ENCODE measurements around the gene RPA3. TPM values are rescaled to one million over a fixed set of nuclear protein-coding genes. Genes with fewer than 3 reads are reported as not detected.

The RPA3 gene
- total RNA-seq, 1 experiment from 2014 or later, result 90.2 TPM

GRCh38 chr7:7617550-7617949 is 100.9 kb downstream of the RPA3 start:
- Mint-ChIP-seq H3K36me3 (ENCODE audit: insufficient read depth, unreplicated experiment) (no peaks in the 10 kb centered on the region), H3K9me3 (ENCODE audit: unreplicated experiment) (no peaks in the 10 kb centered on the region), H3K27ac (ENCODE audit: unreplicated experiment) (no peak overlapping the region), H3K4me3 (ENCODE audit: unreplicated experiment) (no peak overlapping the region), H3K27me3 (ENCODE audit: insufficient read depth, unreplicated experiment) (no peaks in the 10 kb centered on the region), H3K4me1 (ENCODE audit: low read depth, unreplicated experiment) (no peaks in the 10 kb centered on the region)
- Histone ChIP-seq H3K4me3 (ENCODE audit: low read depth, low read length) (no peak overlapping the region), H3K9me3 (no peaks in the 10 kb centered on the region), H3K36me3 (ENCODE audit: control insufficient read depth, insufficient read depth, low read length) (no peaks in the 10 kb centered on the region), H3K4me1 (no peaks in the 10 kb centered on the region), H3K27me3 (replicated peaks; ENCODE audit: control insufficient read depth, insufficient read depth, low read length) (no peaks in the 10 kb centered on the region)
- TF ChIP-seq CTCF (IDR thresholded peaks at IDR 0.05; ENCODE audit: insufficient read depth in 1 of 2, low read depth in 1 of 2, low read length in 1 of 2, severe bottlenecking in 1 of 2, unreplicated experiment in 1 of 2), result no peak
- no peak for DNase-seq
- POLR2A ChIA-PET, result no interaction called here
- BruUV-seq (replicated peaks), result no TSS peak
- intact Hi-C loops (cut with micrococcal nuclease; ENCODE audit: unreplicated experiment), result no loop called here
- CTCF ChIA-PET, result no interaction called here

DNA sequence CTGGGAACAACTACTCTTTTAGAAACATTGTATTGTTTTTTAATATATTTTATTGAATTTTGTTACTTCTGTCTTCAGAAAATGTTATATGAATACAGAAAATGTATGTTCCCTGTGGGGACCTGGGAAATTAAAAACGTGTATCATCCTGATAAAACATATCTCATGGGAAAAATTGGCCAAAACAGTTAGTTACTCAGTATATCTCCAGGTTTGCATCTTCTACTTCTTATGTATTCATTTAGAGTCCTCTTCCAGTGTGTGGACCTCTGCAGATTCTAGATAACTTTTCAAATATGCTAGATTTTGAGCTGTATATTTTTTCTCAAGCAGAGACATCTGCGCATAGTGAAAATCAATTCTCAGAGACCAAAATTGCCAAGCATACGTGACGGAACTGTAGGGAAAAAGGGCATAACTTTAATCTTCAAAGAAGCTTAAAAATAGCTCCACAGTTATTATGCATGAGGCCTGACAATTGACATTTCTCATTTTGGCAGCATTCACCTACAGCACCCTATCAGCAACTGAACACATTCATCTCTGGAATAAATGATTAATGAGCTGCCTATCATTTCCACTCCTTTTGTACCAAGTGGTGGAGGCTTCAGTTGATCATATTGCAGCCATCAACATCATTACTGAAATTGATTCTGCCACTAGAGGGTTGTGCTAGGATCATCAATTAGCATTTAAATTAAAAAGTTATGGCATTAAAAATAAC is 104.2 kb downstream of the RPA3 start:
- no peaks in the 10 kb centered on the region for H3K27me3 ChIP-seq (replicated peaks; ENCODE audit: control insufficient read depth, insufficient read depth, low read length)
- Mint-ChIP-seq H3K4me1 (ENCODE audit: low read depth, unreplicated experiment) (no peaks in the 10 kb centered on the region), H3K27ac (ENCODE audit: unreplicated experiment) (no peak overlapping the region), H3K36me3 (ENCODE audit: insufficient read depth, unreplicated experiment) (no peaks in the 10 kb centered on the region), H3K4me3 (ENCODE audit: unreplicated experiment) (no peak overlapping the region), H3K9me3 (ENCODE audit: unreplicated experiment) (no peaks in the 10 kb centered on the region), H3K27me3 (ENCODE audit: insufficient read depth, unreplicated experiment) (no peaks in the 10 kb centered on the region)
- BruUV-seq (replicated peaks), result no TSS peak
- POLR2A ChIA-PET, result no interaction called here
- no peak overlapping the region for H3K4me3 ChIP-seq (ENCODE audit: low read depth, low read length)
- no peak for TF ChIP-seq CTCF (IDR thresholded peaks at IDR 0.05; ENCODE audit: insufficient read depth in 1 of 2, low read depth in 1 of 2, low read length in 1 of 2, severe bottlenecking in 1 of 2, unreplicated experiment in 1 of 2)
- no peaks in the 10 kb centered on the region for H3K9me3 ChIP-seq
- no peak for DNase-seq
- intact Hi-C loops (cut with micrococcal nuclease; ENCODE audit: unreplicated experiment), result no loop called here
- CTCF ChIA-PET, result no interaction called here
- no peaks in the 10 kb centered on the region for H3K36me3 ChIP-seq (ENCODE audit: control insufficient read depth, insufficient read depth, low read length)
- H3K4me1 ChIP-seq, result no peaks in the 10 kb centered on the region

GRCh38 chr7:7613210-7613609 is 105.2 kb downstream of the RPA3 start:
- TF ChIP-seq CTCF (IDR thresholded peaks at IDR 0.05; ENCODE audit: insufficient read depth in 1 of 2, low read depth in 1 of 2, low read length in 1 of 2, severe bottlenecking in 1 of 2, unreplicated experiment in 1 of 2), result no peak
- Mint-ChIP-seq H3K27ac (ENCODE audit: unreplicated experiment) (no peak overlapping the region), H3K4me1 (ENCODE audit: low read depth, unreplicated experiment) (no peaks in the 10 kb centered on the region), H3K27me3 (ENCODE audit: insufficient read depth, unreplicated experiment) (no peaks in the 10 kb centered on the region), H3K9me3 (ENCODE audit: unreplicated experiment) (no peaks in the 10 kb centered on the region), H3K4me3 (ENCODE audit: unreplicated experiment) (no peak overlapping the region), H3K36me3 (ENCODE audit: insufficient read depth, unreplicated experiment) (no peaks in the 10 kb centered on the region)
- Histone ChIP-seq H3K4me3 (ENCODE audit: low read depth, low read length) (no peak overlapping the region), H3K9me3 (no peaks in the 10 kb centered on the region), H3K4me1 (no peaks in the 10 kb centered on the region), H3K27me3 (replicated peaks; ENCODE audit: control insufficient read depth, insufficient read depth, low read length) (no peaks in the 10 kb centered on the region), H3K36me3 (ENCODE audit: control insufficient read depth, insufficient read depth, low read length) (no peaks in the 10 kb centered on the region)
- intact Hi-C loops (cut with micrococcal nuclease; ENCODE audit: unreplicated experiment), result no loop called here
- no peak for DNase-seq
- POLR2A ChIA-PET, result no interaction called here
- CTCF ChIA-PET, result no interaction called here
- BruUV-seq (replicated peaks), result no TSS peak
